ENCODE measurements around the gene OPRM1. TPM values are rescaled to one million over a fixed set of nuclear protein-coding genes. Genes with fewer than 3 reads are reported as not detected.

The OPRM1 gene
- total RNA-seq, 1 experiment from 2014 or later = not detected

- Histone ChIP-seq H4K8ac (replicated peaks; ENCODE audit: insufficient read length, low read depth, low read length) (no peak overlapping the region), H4K5ac (ENCODE audit: insufficient read length, low read depth, low read length) (no peak overlapping the region), H3K14ac (ENCODE audit: insufficient read depth, low read length) (no peak overlapping the region), H3K4me2 (ENCODE audit: insufficient read depth, insufficient read length, low read length) (no peak overlapping the region), H3K4ac (ENCODE audit: low read depth, low read length) (no peak overlapping the region), H3K9me3 (ENCODE audit: control insufficient read depth, low read depth, low read length) (no peaks in the 10 kb centered on the region), H2AK5ac (ENCODE audit: insufficient read length, low read length) (no peak overlapping the region), H2AFZ (ENCODE audit: low read length) (no peak overlapping the region), H3K27ac (ENCODE audit: insufficient read length, low read depth, low read length) (no peak overlapping the region), H3K23me2 (ENCODE audit: insufficient read length, low read depth, low read length, poor library complexity, severe bottlenecking) (no peaks in the 10 kb centered on the region), H3K79me1 (ENCODE audit: insufficient read depth, low read depth, low read length, poor library complexity, severe bottlenecking) (no peaks in the 10 kb centered on the region), H4K20me1 (ENCODE audit: control insufficient read depth, insufficient read depth, insufficient read length) (no peaks in the 10 kb centered on the region), H3K4me1 (ENCODE audit: insufficient read depth, low read length) (no peaks in the 10 kb centered on the region), H2BK15ac (ENCODE audit: low read depth, low read length) (no peak overlapping the region), H3K27me3 (ENCODE audit: insufficient read depth, low read length) (no peaks in the 10 kb centered on the region), H4K91ac (ENCODE audit: insufficient read length, low read depth, low read length) (no peak overlapping the region), H2BK120ac (ENCODE audit: low read depth, low read length, poor library complexity, severe bottlenecking) (no peak overlapping the region), H3K79me2 (ENCODE audit: insufficient read depth, low read length) (no peaks in the 10 kb centered on the region), H3T11ph (ENCODE audit: low read length) (no peak overlapping the region), H2BK5ac (ENCODE audit: insufficient read length, low read length) (no peak overlapping the region), H2BK12ac (ENCODE audit: insufficient read length, low read depth, low read length) (no peak overlapping the region), H3K9ac (ENCODE audit: extremely low read depth, insufficient read length, low read length) (no peak overlapping the region), H2BK20ac (ENCODE audit: low read depth, low read length, poor library complexity, severe bottlenecking) (no peak overlapping the region), H3K18ac (ENCODE audit: insufficient read length, low read depth, low read length) (no peak overlapping the region), H3K56ac (ENCODE audit: insufficient read length, low read depth, low read length) (no peak overlapping the region), H3K23ac (ENCODE audit: insufficient read length, low read depth, low read length) (no peak overlapping the region)
- TF ChIP-seq, protein P1, sequence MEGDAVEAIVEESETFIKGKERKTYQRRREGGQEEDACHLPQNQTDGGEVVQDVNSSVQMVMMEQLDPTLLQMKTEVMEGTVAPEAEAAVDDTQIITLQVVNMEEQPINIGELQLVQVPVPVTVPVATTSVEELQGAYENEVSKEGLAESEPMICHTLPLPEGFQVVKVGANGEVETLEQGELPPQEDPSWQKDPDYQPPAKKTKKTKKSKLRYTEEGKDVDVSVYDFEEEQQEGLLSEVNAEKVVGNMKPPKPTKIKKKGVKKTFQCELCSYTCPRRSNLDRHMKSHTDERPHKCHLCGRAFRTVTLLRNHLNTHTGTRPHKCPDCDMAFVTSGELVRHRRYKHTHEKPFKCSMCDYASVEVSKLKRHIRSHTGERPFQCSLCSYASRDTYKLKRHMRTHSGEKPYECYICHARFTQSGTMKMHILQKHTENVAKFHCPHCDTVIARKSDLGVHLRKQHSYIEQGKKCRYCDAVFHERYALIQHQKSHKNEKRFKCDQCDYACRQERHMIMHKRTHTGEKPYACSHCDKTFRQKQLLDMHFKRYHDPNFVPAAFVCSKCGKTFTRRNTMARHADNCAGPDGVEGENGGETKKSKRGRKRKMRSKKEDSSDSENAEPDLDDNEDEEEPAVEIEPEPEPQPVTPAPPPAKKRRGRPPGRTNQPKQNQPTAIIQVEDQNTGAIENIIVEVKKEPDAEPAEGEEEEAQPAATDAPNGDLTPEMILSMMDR (conservative IDR thresholded peaks at IDR 0.05) = no peak
- H3K27me3 Mint-ChIP-seq (ENCODE audit: low read depth) = no peaks in the 10 kb centered on the region
- H3K27ac Mint-ChIP-seq = no peak overlapping the region
- no peaks in the 10 kb centered on the region for H3K9me3 Mint-ChIP-seq
- no peak for DNase-seq
- H3K4me1 Mint-ChIP-seq = peaks cover 8 to 10% of the 10 kb centered on the region in 2 experiments
- WGBS (ENCODE audit: extremely low coverage, insufficient read length, low lambda C conversion rate) = no CpG with 5 or more reads among the region's 3 CpGs
- H3K36me3 Mint-ChIP-seq (ENCODE audit: insufficient read depth in 1 of 3, low read depth in 3 of 3) = no peaks in the 10 kb centered on the region
- H3K4me3 Mint-ChIP-seq = no peak overlapping the region
Observed at GRCh38 chr6:154213782-154214181, 174.7 kb downstream of the OPRM1 start.

All from H9 (cell line).